Measurements from ENCODE around the gene PITPNM3.

Gene PITPNM3

DNA sequence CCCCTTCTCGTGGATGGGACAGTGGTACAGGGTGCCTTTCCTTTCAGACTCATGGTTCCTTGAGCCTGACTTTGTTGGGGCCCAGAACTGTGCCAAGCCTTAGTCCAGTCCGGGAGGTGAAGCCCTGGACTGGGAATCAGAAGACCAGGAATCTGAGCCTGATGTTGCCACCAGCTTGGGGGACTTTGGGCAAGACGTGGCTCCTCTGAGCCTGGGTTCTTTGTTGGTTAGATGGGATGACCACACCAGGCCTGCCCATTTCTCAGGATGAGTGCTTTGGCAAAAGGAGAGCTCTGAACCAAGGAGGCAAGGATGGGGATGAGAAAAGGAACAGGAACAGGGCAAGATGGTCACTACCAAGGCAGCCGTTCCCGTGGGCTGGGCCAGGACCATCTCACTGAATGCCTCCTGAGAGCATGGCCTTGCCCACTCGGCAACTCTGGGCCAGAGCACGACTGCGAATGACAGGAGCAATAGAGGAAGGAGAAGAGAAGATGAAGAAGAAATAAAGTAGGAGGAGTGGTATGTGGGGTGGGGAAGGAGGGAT is 32.5 kb downstream of the PITPNM3 start:
- Histone ChIP-seq H3K4me3 (ENCODE audit: low read depth, low read length) (no peak overlapping the region), H3K36me3 (no peaks in the 10 kb centered on the region), H3K9me3 (ENCODE audit: severe bottlenecking) (no peaks in the 10 kb centered on the region), H3K27ac (no peak overlapping the region), H3K27me3 (ENCODE audit: insufficient read depth, low read depth, severe bottlenecking) (no peaks in the 10 kb centered on the region)
- TF ChIP-seq, protein P1, sequence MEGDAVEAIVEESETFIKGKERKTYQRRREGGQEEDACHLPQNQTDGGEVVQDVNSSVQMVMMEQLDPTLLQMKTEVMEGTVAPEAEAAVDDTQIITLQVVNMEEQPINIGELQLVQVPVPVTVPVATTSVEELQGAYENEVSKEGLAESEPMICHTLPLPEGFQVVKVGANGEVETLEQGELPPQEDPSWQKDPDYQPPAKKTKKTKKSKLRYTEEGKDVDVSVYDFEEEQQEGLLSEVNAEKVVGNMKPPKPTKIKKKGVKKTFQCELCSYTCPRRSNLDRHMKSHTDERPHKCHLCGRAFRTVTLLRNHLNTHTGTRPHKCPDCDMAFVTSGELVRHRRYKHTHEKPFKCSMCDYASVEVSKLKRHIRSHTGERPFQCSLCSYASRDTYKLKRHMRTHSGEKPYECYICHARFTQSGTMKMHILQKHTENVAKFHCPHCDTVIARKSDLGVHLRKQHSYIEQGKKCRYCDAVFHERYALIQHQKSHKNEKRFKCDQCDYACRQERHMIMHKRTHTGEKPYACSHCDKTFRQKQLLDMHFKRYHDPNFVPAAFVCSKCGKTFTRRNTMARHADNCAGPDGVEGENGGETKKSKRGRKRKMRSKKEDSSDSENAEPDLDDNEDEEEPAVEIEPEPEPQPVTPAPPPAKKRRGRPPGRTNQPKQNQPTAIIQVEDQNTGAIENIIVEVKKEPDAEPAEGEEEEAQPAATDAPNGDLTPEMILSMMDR (IDR thresholded peaks at IDR 0.05; ENCODE audit: low read depth, low read length): no peak
- no peak for DNase-seq

DNA sequence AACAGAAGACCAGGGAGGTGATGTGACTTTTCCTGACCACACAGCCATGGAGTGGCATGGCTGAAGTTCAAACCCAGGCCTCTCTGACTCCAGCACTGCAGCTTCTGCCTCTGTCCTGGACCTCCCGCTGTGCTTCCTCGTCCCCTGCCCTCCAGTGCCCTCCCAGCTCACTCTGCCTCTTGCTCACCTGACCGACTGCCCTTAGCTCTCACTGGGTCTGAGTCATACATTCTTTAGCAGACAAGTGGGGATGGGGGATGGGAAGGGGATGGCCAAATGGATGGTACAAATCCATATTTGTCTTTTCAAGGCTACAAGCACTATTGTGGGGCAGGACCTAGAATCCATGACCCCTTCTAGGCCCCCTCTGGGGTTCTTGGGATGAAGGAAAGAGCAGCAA is 33.0 kb downstream of the PITPNM3 start:
- H3K9me3 ChIP-seq (ENCODE audit: severe bottlenecking): no peaks in the 10 kb centered on the region
- H3K27ac ChIP-seq: no peak overlapping the region
- TF ChIP-seq, protein P1 (IDR thresholded peaks at IDR 0.05; ENCODE audit: low read depth, low read length): no peak
- no peak for DNase-seq
- H3K36me3 ChIP-seq: no peaks in the 10 kb centered on the region
- no peak overlapping the region for H3K4me3 ChIP-seq (ENCODE audit: low read depth, low read length)
- H3K27me3 ChIP-seq (ENCODE audit: insufficient read depth, low read depth, severe bottlenecking): no peaks in the 10 kb centered on the region

DNA sequence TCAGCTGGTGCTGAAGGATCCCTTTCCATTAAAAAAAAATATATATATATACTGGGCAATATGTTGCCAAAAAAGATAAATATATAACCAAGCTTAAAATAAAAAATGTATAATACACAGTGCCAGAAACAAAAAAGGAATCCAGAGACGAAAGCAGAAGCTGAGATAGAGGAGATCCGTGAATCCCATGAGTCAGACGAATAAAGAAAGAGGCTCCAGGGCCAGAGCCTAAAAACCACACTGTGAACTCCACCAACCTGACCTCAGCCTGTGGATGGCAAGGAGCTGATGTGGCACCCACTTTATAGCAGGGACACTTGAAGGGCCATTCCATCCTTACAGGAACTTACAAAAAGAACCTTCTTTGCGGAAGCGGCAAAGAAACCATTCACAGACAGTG is 34.8 kb downstream of the PITPNM3 start:
- Histone ChIP-seq H3K4me3 (ENCODE audit: low read depth, low read length) (no peak overlapping the region), H3K27ac (no peak overlapping the region), H3K36me3 (no peaks in the 10 kb centered on the region), H3K27me3 (ENCODE audit: insufficient read depth, low read depth, severe bottlenecking) (no peaks in the 10 kb centered on the region), H3K9me3 (ENCODE audit: severe bottlenecking) (no peaks in the 10 kb centered on the region)
- DNase-seq: no peak
- TF ChIP-seq, protein P1 (IDR thresholded peaks at IDR 0.05; ENCODE audit: low read depth, low read length): no peak

DNA sequence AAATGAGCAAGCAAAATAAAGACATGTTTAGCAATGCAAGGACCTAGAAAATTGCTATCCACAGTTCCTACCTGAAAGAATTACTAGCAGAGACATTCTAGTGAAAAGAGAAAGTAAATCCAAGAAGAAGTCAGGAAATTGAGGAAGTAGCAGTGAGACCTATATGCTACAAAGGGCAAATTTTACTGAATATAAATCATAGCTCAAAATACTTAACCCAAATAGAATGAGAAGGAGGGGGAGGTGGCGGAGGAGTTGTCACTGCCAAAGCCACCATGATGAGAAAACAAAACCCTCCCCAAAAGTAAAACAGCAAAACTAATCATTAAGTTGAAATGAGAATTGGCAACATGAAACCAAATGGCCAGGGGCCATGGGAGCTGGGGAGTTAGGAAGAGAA is 39.3 kb downstream of the PITPNM3 start:
- Histone ChIP-seq H3K4me3 (ENCODE audit: low read depth, low read length) (no peak overlapping the region), H3K9me3 (ENCODE audit: severe bottlenecking) (no peaks in the 10 kb centered on the region), H3K27ac (no peak overlapping the region), H3K36me3 (no peaks in the 10 kb centered on the region), H3K27me3 (ENCODE audit: insufficient read depth, low read depth, severe bottlenecking) (no peaks in the 10 kb centered on the region)
- TF ChIP-seq, protein P1 (IDR thresholded peaks at IDR 0.05; ENCODE audit: low read depth, low read length): no peak
- DNase-seq: no peak

DNA sequence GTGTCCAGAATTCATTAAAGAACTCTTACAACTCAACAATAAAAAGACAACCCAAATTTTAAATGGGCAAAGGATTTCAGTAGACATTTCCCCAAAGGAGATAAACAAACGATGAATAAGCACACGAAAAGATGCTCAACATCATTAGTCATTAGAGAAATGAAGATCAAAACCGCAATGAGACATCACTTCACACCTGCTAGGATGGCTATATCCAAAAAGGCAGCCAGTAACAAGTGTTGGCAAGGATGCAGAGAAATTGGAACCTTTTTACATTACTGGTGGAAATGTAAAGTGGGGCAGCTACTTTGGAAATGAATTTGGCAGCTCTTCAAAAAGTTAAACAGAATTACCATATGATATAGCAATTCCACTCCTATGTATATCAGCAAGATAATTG is 42.0 kb downstream of the PITPNM3 start:
- DNase-seq: no peak
- TF ChIP-seq, protein P1 (IDR thresholded peaks at IDR 0.05; ENCODE audit: low read depth, low read length): no peak
- Histone ChIP-seq H3K36me3 (no peaks in the 10 kb centered on the region), H3K4me3 (ENCODE audit: low read depth, low read length) (no peak overlapping the region), H3K27me3 (ENCODE audit: insufficient read depth, low read depth, severe bottlenecking) (no peaks in the 10 kb centered on the region), H3K9me3 (ENCODE audit: severe bottlenecking) (no peaks in the 10 kb centered on the region), H3K27ac (no peak overlapping the region)

DNA sequence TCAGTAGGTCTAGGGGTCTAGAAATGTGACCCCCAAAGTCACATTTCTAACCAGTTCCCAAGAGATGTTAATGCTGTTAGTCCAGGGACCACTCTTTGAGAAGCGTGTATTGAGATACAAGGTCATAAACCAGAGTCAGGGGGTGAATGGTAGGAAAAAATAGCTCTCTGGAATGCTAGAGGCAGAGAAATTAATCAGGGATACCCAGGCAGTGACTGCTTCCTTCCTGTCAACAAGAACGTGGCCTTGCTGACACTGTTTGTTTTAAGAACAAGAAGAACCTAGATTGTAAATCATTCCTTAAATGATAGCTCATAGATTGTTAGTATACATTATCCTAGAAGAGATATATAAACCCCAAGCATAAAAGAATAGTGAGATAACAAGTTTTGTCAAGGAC is 43.8 kb downstream of the PITPNM3 start:
- DNase-seq: no peak

More for the DNA sequence above, 43.8 kb downstream of the PITPNM3 start:
- Histone ChIP-seq H3K4me3 (ENCODE audit: low read depth, low read length) (no peak overlapping the region), H3K36me3 (no peaks in the 10 kb centered on the region), H3K9me3 (ENCODE audit: severe bottlenecking) (no peaks in the 10 kb centered on the region), H3K27me3 (ENCODE audit: insufficient read depth, low read depth, severe bottlenecking) (no peaks in the 10 kb centered on the region), H3K27ac (no peak overlapping the region)
- TF ChIP-seq, protein P1 (IDR thresholded peaks at IDR 0.05; ENCODE audit: low read depth, low read length): no peak
